ENCODE measurements around the gene MRPL17.

MRPL17 gene

GRCh38 chr11:6681949-6682348, 1.2 kb downstream of the MRPL17 start:
- Histone ChIP-seq H3K36me3 (ENCODE audit: control insufficient read depth in 1 of 2, insufficient read depth in 2 of 2, low read length in 2 of 2) (peaks cover 12 to 14% of the 10 kb centered on the region in 2 donors), H3K4me1 (ENCODE audit: control insufficient read depth in 1 of 2, insufficient read depth in 2 of 2, low read length in 2 of 2) (peaks cover 6 to 26% of the 10 kb centered on the region in 2 donors), H3K4me3 (ENCODE audit: low read depth in 1 of 2, low read length in 2 of 2) (peak overlapping the region; percentile 84 to 96), H3K9me3 (ENCODE audit: control insufficient read depth in 1 of 2, low read length in 2 of 2) (no peaks in the 10 kb centered on the region), H3K27me3 (ENCODE audit: low read depth, low read length) (no peaks in the 10 kb centered on the region), H3K27ac (ENCODE audit: low read length) (peak overlapping the region; percentile 88)

GRCh38 chr11:6681505-6681904, 1.6 kb downstream of the MRPL17 start:
- Histone ChIP-seq H3K27me3 (ENCODE audit: low read depth, low read length) (no peaks in the 10 kb centered on the region), H3K36me3 (ENCODE audit: control insufficient read depth in 1 of 2, insufficient read depth in 2 of 2, low read length in 2 of 2) (peaks cover 12 to 14% of the 10 kb centered on the region in 2 donors), H3K4me1 (ENCODE audit: control insufficient read depth in 1 of 2, insufficient read depth in 2 of 2, low read length in 2 of 2) (peaks cover 6 to 26% of the 10 kb centered on the region in 2 donors), H3K9me3 (ENCODE audit: control insufficient read depth in 1 of 2, low read length in 2 of 2) (no peaks in the 10 kb centered on the region), H3K27ac (ENCODE audit: low read length) (peak overlapping the region; percentile 39), H3K4me3 (ENCODE audit: low read depth in 1 of 2, low read length in 2 of 2) (peak overlapping the region in 1 of 2 donors; percentile 12)

GRCh38 chr11:6677018-6677417, 6.1 kb downstream of the MRPL17 start:
- Histone ChIP-seq H3K9me3 (ENCODE audit: control insufficient read depth in 1 of 2, low read length in 2 of 2) (no peaks in the 10 kb centered on the region), H3K4me3 (ENCODE audit: low read depth in 1 of 2, low read length in 2 of 2) (no peak overlapping the region), H3K27me3 (ENCODE audit: low read depth, low read length) (no peaks in the 10 kb centered on the region), H3K27ac (ENCODE audit: low read length) (no peak overlapping the region), H3K4me1 (ENCODE audit: control insufficient read depth in 1 of 2, insufficient read depth in 2 of 2, low read length in 2 of 2) (peaks cover 2 to 14% of the 10 kb centered on the region in 2 donors), H3K36me3 (ENCODE audit: control insufficient read depth in 1 of 2, insufficient read depth in 2 of 2, low read length in 2 of 2) (peaks cover 12 to 14% of the 10 kb centered on the region in 2 donors)

- no peak overlapping the region for H3K27ac ChIP-seq (ENCODE audit: low read length)
- H3K4me3 ChIP-seq (ENCODE audit: low read depth in 1 of 2, low read length in 2 of 2): no peak overlapping the region
- no peaks in the 10 kb centered on the region for H3K9me3 ChIP-seq (ENCODE audit: control insufficient read depth in 1 of 2, low read length in 2 of 2)
- no peaks in the 10 kb centered on the region for H3K36me3 ChIP-seq (ENCODE audit: control insufficient read depth in 1 of 2, insufficient read depth in 2 of 2, low read length in 2 of 2)
- H3K27me3 ChIP-seq (ENCODE audit: low read depth, low read length): no peaks in the 10 kb centered on the region
- H3K4me1 ChIP-seq (ENCODE audit: control insufficient read depth in 1 of 2, insufficient read depth in 2 of 2, low read length in 2 of 2): no peaks in the 10 kb centered on the region
Observed at GRCh38 chr11:6674862-6675261, 8.3 kb downstream of the MRPL17 start.

- H3K27ac ChIP-seq (ENCODE audit: low read length): no peak overlapping the region
- H3K36me3 ChIP-seq (ENCODE audit: control insufficient read depth in 1 of 2, insufficient read depth in 2 of 2, low read length in 2 of 2): no peaks in the 10 kb centered on the region
- no peaks in the 10 kb centered on the region for H3K27me3 ChIP-seq (ENCODE audit: low read depth, low read length)
- no peaks in the 10 kb centered on the region for H3K9me3 ChIP-seq (ENCODE audit: control insufficient read depth in 1 of 2, low read length in 2 of 2)
- H3K4me3 ChIP-seq (ENCODE audit: low read depth in 1 of 2, low read length in 2 of 2): no peak overlapping the region
- no peaks in the 10 kb centered on the region for H3K4me1 ChIP-seq (ENCODE audit: control insufficient read depth in 1 of 2, insufficient read depth in 2 of 2, low read length in 2 of 2)
Observed at GRCh38 chr11:6674219-6674597, 8.9 kb downstream of the MRPL17 start.

GRCh38 chr11:6673523-6674218, 9.5 kb downstream of the MRPL17 start:
- H3K4me3 ChIP-seq (ENCODE audit: low read depth in 1 of 2, low read length in 2 of 2): no peak overlapping the region
- H3K27ac ChIP-seq (ENCODE audit: low read length): no peak overlapping the region
- no peaks in the 10 kb centered on the region for H3K4me1 ChIP-seq (ENCODE audit: control insufficient read depth in 1 of 2, insufficient read depth in 2 of 2, low read length in 2 of 2)
- H3K9me3 ChIP-seq (ENCODE audit: control insufficient read depth in 1 of 2, low read length in 2 of 2): no peaks in the 10 kb centered on the region
- H3K27me3 ChIP-seq (ENCODE audit: low read depth, low read length): no peaks in the 10 kb centered on the region
- no peaks in the 10 kb centered on the region for H3K36me3 ChIP-seq (ENCODE audit: control insufficient read depth in 1 of 2, insufficient read depth in 2 of 2, low read length in 2 of 2)

- Histone ChIP-seq H3K27ac (ENCODE audit: low read length) (no peak overlapping the region), H3K9me3 (ENCODE audit: control insufficient read depth in 1 of 2, low read length in 2 of 2) (no peaks in the 10 kb centered on the region)
Observed at GRCh38 chr11:6671991-6672390, 11.1 kb downstream of the MRPL17 start.

GRCh38 chr11:6670202-6670830, 12.8 kb downstream of the MRPL17 start:
- Histone ChIP-seq H3K4me1 (ENCODE audit: control insufficient read depth in 1 of 2, insufficient read depth in 2 of 2, low read length in 2 of 2) (peaks cover 0 to 3% of the 10 kb centered on the region in 2 donors), H3K4me3 (ENCODE audit: low read depth in 1 of 2, low read length in 2 of 2) (no peak overlapping the region), H3K36me3 (ENCODE audit: control insufficient read depth in 1 of 2, insufficient read depth in 2 of 2, low read length in 2 of 2) (no peaks in the 10 kb centered on the region), H3K9me3 (ENCODE audit: control insufficient read depth in 1 of 2, low read length in 2 of 2) (no peaks in the 10 kb centered on the region), H3K27me3 (ENCODE audit: low read depth, low read length) (no peaks in the 10 kb centered on the region), H3K27ac (ENCODE audit: low read length) (no peak overlapping the region)

More at GRCh38 chr11:6671991-6672390, 11.1 kb downstream of the MRPL17 start:
- Histone ChIP-seq H3K4me3 (ENCODE audit: low read depth in 1 of 2, low read length in 2 of 2) (no peak overlapping the region), H3K4me1 (ENCODE audit: control insufficient read depth in 1 of 2, insufficient read depth in 2 of 2, low read length in 2 of 2) (peaks cover 0 to 3% of the 10 kb centered on the region in 2 donors), H3K27me3 (ENCODE audit: low read depth, low read length) (no peaks in the 10 kb centered on the region), H3K36me3 (ENCODE audit: control insufficient read depth in 1 of 2, insufficient read depth in 2 of 2, low read length in 2 of 2) (no peaks in the 10 kb centered on the region)

- H3K4me1 ChIP-seq (ENCODE audit: control insufficient read depth in 1 of 2, insufficient read depth in 2 of 2, low read length in 2 of 2): peaks cover 0 to 8% of the 10 kb centered on the region in 2 donors
- no peaks in the 10 kb centered on the region for H3K36me3 ChIP-seq (ENCODE audit: control insufficient read depth in 1 of 2, insufficient read depth in 2 of 2, low read length in 2 of 2)
- H3K9me3 ChIP-seq (ENCODE audit: control insufficient read depth in 1 of 2, low read length in 2 of 2): no peaks in the 10 kb centered on the region
- H3K4me3 ChIP-seq (ENCODE audit: low read depth in 1 of 2, low read length in 2 of 2): no peak overlapping the region
- no peaks in the 10 kb centered on the region for H3K27me3 ChIP-seq (ENCODE audit: low read depth, low read length)
- H3K27ac ChIP-seq (ENCODE audit: low read length): no peak overlapping the region
Observed at GRCh38 chr11:6667733-6668374, 15.3 kb downstream of the MRPL17 start.

- H3K27me3 ChIP-seq (ENCODE audit: low read depth, low read length): no peaks in the 10 kb centered on the region
- no peaks in the 10 kb centered on the region for H3K9me3 ChIP-seq (ENCODE audit: control insufficient read depth in 1 of 2, low read length in 2 of 2)
- peaks cover 0 to 8% of the 10 kb centered on the region in 2 donors for H3K4me1 ChIP-seq (ENCODE audit: control insufficient read depth in 1 of 2, insufficient read depth in 2 of 2, low read length in 2 of 2)
Observed at GRCh38 chr11:6666302-6667183, 16.6 kb downstream of the MRPL17 start.

GRCh38 chr11:6664551-6664950, 18.6 kb downstream of the MRPL17 start:
- Histone ChIP-seq H3K9me3 (ENCODE audit: control insufficient read depth in 1 of 2, low read length in 2 of 2) (no peaks in the 10 kb centered on the region), H3K4me1 (ENCODE audit: control insufficient read depth in 1 of 2, insufficient read depth in 2 of 2, low read length in 2 of 2) (peaks cover 0 to 8% of the 10 kb centered on the region in 2 donors), H3K27me3 (ENCODE audit: low read depth, low read length) (no peaks in the 10 kb centered on the region), H3K36me3 (ENCODE audit: control insufficient read depth in 1 of 2, insufficient read depth in 2 of 2, low read length in 2 of 2) (no peaks in the 10 kb centered on the region), H3K4me3 (ENCODE audit: low read depth in 1 of 2, low read length in 2 of 2) (no peak overlapping the region), H3K27ac (ENCODE audit: low read length) (no peak overlapping the region)

More at GRCh38 chr11:6666302-6667183, 16.6 kb downstream of the MRPL17 start:
- H3K4me3 ChIP-seq (ENCODE audit: low read depth in 1 of 2, low read length in 2 of 2): no peak overlapping the region
- H3K27ac ChIP-seq (ENCODE audit: low read length): no peak overlapping the region
- no peaks in the 10 kb centered on the region for H3K36me3 ChIP-seq (ENCODE audit: control insufficient read depth in 1 of 2, insufficient read depth in 2 of 2, low read length in 2 of 2)

Data from muscle layer of duodenum (tissue), 2 donors.